Adrenal gland (tissue), 12 donors: ENCODE measurements around the gene ZYX. TPM values are rescaled to one million over a fixed set of nuclear protein-coding genes. Genes with fewer than 3 reads are reported as not detected.
"Not testable (repeated sequence)": the region's sequence is repeated elsewhere in the genome, so short reads cannot be mapped to it uniquely, and the experiment has no call there.

ENCODE experiments used
- DNase-seq, 7 donors: peaks; one replicate each; pipeline ENCODE4 v3.0.0-alpha.2; 2019 to 2020
- H3K27ac ChIP-seq, 5 donors: fragments of 200-600 bp; sonication (generic) in 4 of 5; 1 replicate in 3 of 5; 2 replicates in 2 of 5; pipeline versions ENCODE4 v1.5.1 to v1.8.0; 2016 to 2020; ENCODE audit warnings: mild to moderate bottlenecking in 1 of 5
- H3K27me3 ChIP-seq: fragments of 200-600 bp; 2 replicates; pipeline ENCODE4 v1.8.0; 2021
- H3K36me3 ChIP-seq, 2 donors: fragments of 200-600 bp; replicated peaks in 1 of 2; 1 replicate in 1 of 2; 2 replicates in 1 of 2; pipeline versions ENCODE4 v1.5.1 to v1.8.0; 2018 to 2022
- H3K4me1 ChIP-seq, 2 donors: fragments of 200-600 bp; replicated peaks in 1 of 2; 1 replicate in 1 of 2; 2 replicates in 1 of 2; pipeline versions ENCODE4 v1.5.1 to v1.8.0; 2018 to 2021
- H3K4me3 ChIP-seq, 4 donors: fragments of 200-600 bp; sonication (generic) in 3 of 4; one replicate each; pipeline ENCODE4 v1.5.1; 2016 to 2018
- H3K9me3 ChIP-seq, 3 donors: fragments of 200-600 bp; sonication (generic) in 1 of 3; replicated peaks in 1 of 3; 1 replicate in 2 of 3; 2 replicates in 1 of 3; pipeline versions ENCODE4 v1.5.1 to v1.8.0; 2016 to 2021
- POLR2A ChIP-seq, 2 donors: fragments of 450-650 bp; IDR thresholded peaks; one replicate each; pipeline ENCODE4 v1.6.1; 2017; ENCODE audit warnings: antibody characterized with exemption in 2 of 2, mild to moderate bottlenecking in 2 of 2, moderate library complexity in 1 of 2
- WGBS, 4 donors: extraction: QIAGEN DNeasy Blood & Tissue Kit in 2 of 4; methylation state at CpG; one replicate each; pipeline versions ENCODE4 v1.1.5 to v1.1.7; 2013 to 2017; 5-methylcytosine and 5-hydroxymethylcytosine counted together
- intact Hi-C, 2 donors: fragments of 100-400 bp; cut with DNase I; formaldehyde crosslinking; loops; one replicate each; pipeline versions ENCODE4 v1.14.1 to v1.15.0; 2022 to 2023
- polyA plus RNA-seq, 3 donors: library from polyadenylated mRNA; stranded (reverse); fragments of 200-250 nt in 2 of 3; fragments of 350-450 nt in 1 of 3; fragmentation: Illumina TruSeq in 1 of 3; extraction: RNeasy Lipid Tissue Mini Kit (QIAGEN cat#74804) in 1 of 3; gene quantifications; one replicate each; pipeline ENCODE4 v1.2.3, GENCODE V29; 2013 to 2014
- total RNA-seq, 9 donors: library from RNA; depleted of rRNA in 4 of 9; stranded (reverse); fragments of >200 nt in 4 of 9; fragments of 120-200 nt in 1 of 9; fragmentation: NEBNext Ultra II Directional in 1 of 9; extraction: Animal tissue kit (Norgen Biotek cat#: 25700) in 1 of 9; gene quantifications; one replicate each; pipeline versions ENCODE4 v1.1.0 to v1.2.4, GENCODE V29; 2013 to 2023
- TF ChIP-seq, protein P1 (sequence below), 6 experiments: fragments of 450-650 bp in 4 of 6; fragments of 200-600 bp in 2 of 6; sonication (generic) in 1 of 6; IDR thresholded peaks; 1 replicate in 5 of 6; 2 replicates in 1 of 6; pipeline versions ENCODE4 v1.5.1 to v1.8.0; 2016 to 2021; ENCODE audit warnings: antibody characterized with exemption in 6 of 6, mild to moderate bottlenecking in 2 of 6, moderate library complexity in 1 of 6
- donor health status: healthy with polysubstance abuse.
- donor health status: Bipolar disorder and iron deficiency.
- donor health status: DM: yes; HTN: yes; CAD: no.
- donor health status: DM: no; HTN: no; CAD: no.
- donor health status: DM: no; HTN: no; CAD: no.
- donor health status: DM: yes; HTN: yes; CAD: no.

The ZYX gene
- total and polyA plus RNA-seq, 12 donors = 5.0 to 152 (median 77.1) TPM

DNA sequence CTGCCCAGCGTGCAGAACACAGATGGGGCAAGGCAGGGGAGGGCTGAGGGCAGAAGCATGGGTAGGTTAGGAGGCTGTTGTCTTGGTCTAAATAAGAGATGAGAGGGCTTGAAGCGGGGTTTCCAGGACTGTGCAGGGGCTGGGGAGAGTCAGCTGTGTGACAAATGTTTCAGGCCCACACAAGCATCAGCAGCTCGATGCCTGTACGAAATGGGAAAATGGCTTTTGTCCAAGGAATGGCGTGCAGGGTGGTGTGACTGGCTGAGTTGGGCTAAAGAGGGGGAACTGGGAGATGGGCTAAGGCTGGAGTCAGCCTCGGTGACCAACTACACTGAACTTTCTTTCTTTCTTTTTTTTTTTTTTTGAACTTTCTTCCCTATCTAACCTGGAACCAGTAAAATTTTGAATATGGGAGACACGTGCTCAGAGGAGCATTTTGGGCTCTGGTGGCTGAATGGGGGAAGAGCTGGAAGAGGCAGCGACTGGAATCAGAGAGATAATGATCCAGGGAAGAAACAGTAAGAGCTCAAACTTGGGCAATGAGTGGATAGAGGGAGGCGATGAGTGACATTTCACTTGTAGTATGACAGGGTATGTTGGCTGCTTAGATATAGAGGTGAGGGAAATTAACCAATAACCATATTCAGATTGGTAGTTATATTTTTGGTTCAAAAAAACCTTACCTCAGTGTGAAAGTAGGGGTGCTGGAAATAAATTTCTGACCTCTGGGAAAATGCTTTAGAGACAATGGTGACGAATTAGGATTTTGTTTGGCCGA, 37.7 kb downstream of the ZYX start:
- DNase-seq = no peak
- 77 to 81% (median 80%) methylated on average over 11 of the region's 11 CpGs for WGBS, 4 donors

DNA sequence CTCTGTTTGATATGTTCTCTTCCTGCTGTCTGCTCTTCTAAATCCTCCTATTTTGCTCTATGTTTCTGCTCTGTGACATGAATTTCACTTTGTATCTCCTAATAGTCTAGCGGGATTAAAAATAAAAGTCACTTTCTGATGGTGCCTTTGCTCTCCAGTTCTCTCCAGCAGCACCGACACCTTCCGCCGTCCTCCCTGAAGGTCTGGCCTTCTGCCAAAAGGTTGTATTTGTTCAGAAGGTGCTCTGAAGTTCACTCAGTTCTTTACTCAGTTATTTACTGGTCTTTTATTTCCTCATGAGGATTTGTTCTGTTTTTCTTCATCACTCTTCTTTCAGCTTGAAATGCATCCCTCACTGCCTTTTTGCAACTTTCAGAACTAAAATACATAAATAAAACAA, 38.7 kb downstream of the ZYX start:
- Histone ChIP-seq H3K36me3 (no peaks in the 10 kb centered on the region), H3K4me3 (no peak overlapping the region), H3K27ac (no peak overlapping the region), H3K4me1 (no peaks in the 10 kb centered on the region), H3K27me3 (no peaks in the 10 kb centered on the region), H3K9me3 (no peaks in the 10 kb centered on the region)
- TF ChIP-seq, protein P1, sequence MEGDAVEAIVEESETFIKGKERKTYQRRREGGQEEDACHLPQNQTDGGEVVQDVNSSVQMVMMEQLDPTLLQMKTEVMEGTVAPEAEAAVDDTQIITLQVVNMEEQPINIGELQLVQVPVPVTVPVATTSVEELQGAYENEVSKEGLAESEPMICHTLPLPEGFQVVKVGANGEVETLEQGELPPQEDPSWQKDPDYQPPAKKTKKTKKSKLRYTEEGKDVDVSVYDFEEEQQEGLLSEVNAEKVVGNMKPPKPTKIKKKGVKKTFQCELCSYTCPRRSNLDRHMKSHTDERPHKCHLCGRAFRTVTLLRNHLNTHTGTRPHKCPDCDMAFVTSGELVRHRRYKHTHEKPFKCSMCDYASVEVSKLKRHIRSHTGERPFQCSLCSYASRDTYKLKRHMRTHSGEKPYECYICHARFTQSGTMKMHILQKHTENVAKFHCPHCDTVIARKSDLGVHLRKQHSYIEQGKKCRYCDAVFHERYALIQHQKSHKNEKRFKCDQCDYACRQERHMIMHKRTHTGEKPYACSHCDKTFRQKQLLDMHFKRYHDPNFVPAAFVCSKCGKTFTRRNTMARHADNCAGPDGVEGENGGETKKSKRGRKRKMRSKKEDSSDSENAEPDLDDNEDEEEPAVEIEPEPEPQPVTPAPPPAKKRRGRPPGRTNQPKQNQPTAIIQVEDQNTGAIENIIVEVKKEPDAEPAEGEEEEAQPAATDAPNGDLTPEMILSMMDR (IDR thresholded peaks at IDR 0.05) = no peak
- no peak for TF ChIP-seq POLR2A (IDR thresholded peaks at IDR 0.05)
- intact Hi-C loops = loop anchor here (5.0 to 10.0 kb wide), 3 partner anchors 38 to 175 kb away; partner anchors contain the start of gene ZYX (in 1 of the 2)
- 31 to 42% (median 38%) methylated on average over 4 of the region's 4 CpGs for WGBS, 4 donors
- DNase-seq = no peak

More for the DNA sequence above, 37.7 kb downstream of the ZYX start:
- intact Hi-C loops = loop anchor here (5.0 to 10.0 kb wide), 3 partner anchors 37 to 174 kb away; partner anchors contain the start of gene ZYX (in 1 of the 2)
- Histone ChIP-seq H3K36me3 (no peaks in the 10 kb centered on the region), H3K4me1 (no peaks in the 10 kb centered on the region), H3K27me3 (no peaks in the 10 kb centered on the region), H3K4me3 (no peak overlapping the region), H3K9me3 (no peaks in the 10 kb centered on the region), H3K27ac (no peak overlapping the region)
- no peak for TF ChIP-seq POLR2A (IDR thresholded peaks at IDR 0.05)
- TF ChIP-seq, protein P1 (IDR thresholded peaks at IDR 0.05) = no peak

DNA sequence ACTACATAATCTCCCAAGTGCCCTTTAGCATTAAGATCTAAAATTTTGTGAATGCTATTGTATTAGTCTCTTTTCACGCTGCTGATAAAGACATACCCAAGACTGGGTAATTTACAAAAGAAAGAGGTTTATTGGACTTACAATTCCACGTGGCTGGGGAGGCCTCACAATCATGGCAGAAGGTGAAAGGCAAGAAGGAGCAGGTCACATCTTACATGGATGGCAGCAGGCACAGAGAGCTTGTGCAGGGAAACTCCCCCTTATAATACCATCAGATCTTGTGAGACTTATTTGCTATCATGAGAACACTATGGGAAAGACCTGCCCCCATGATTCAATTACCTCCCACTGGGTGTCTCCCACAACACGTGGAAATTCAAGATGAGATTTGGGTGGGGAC, 39.5 kb downstream of the ZYX start:
- intact Hi-C loops, H3K4me1 ChIP-seq, H3K9me3 ChIP-seq, H3K27ac ChIP-seq, H3K36me3 ChIP-seq, H3K27me3 ChIP-seq, H3K4me3 ChIP-seq, DNase-seq: not testable (repeated sequence)
- WGBS, 4 donors = 53 to 58% (median 56%) methylated on average over 3 of the region's 3 CpGs

DNA sequence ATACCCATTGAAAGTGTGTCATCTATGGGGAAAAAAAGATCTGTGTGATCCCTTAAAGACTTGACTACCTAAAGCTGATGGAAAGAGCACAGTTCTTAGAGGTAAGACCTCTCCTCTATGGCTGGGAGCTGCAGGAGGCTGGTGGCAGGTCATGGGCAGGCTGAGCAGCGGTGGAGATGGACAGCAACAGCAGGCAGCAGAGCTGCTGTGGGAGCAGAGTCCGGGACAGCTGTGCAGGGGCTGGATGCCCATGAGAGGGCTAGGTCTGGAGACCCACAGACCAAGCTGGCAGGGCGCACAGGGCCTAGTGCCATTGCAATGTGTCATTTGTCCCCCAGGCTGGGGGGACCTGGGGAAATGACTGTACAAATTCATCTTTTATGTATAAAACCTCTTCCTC, 40.9 kb downstream of the ZYX start:
- no peaks in the 10 kb centered on the region for H3K27me3 ChIP-seq
- 81 to 86% (median 85%) methylated on average over 3 of the region's 3 CpGs for WGBS, 4 donors
- intact Hi-C loops = no loop called here

DNA sequence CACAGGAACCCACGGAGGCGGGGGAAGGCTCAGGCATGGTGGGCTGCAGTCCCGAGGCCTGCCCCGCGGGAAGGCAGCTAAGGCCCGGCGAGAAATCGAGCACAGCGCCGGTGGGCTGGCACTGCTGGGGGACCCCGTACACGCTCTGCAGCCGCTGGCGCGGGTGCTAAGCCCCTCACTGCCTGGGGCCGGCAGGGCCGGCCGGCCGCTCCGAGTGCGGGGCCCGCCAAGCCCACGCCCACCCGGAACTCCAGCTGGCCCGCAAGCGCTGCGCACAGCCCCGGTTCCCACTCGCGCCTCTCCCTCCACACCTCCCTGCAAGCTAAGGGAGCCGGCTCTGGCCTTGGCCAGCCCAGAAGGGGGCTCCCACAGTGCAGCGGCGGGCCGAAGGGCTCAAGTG, 43.3 kb downstream of the ZYX start:
- DNase-seq, intact Hi-C loops, H3K27ac ChIP-seq, H3K36me3 ChIP-seq, H3K27me3 ChIP-seq, H3K4me1 ChIP-seq, H3K9me3 ChIP-seq, H3K4me3 ChIP-seq: not testable (repeated sequence)
- 90 to 98% (median 94%) methylated on average over 10 to 34 of the region's 34 CpGs for WGBS, 4 donors

More for the DNA sequence above, 40.9 kb downstream of the ZYX start:
- H3K4me1 ChIP-seq = no peaks in the 10 kb centered on the region
- no peak overlapping the region for H3K4me3 ChIP-seq
- H3K9me3 ChIP-seq = no peaks in the 10 kb centered on the region
- H3K27ac ChIP-seq = no peak overlapping the region
- H3K36me3 ChIP-seq = no peaks in the 10 kb centered on the region
- TF ChIP-seq, protein P1 (IDR thresholded peaks at IDR 0.05) = no peak
- no peak for TF ChIP-seq POLR2A (IDR thresholded peaks at IDR 0.05)
- DNase-seq = no peak
